Natural killer cell treated with Interleukin-12 subunit alpha and Interleukin-12 subunit beta and Interleukin-15 and Interleukin-18, amount 100 ng/mL, for 72 hours (primary cell): ENCODE results near the gene OR51I2. TPM values are rescaled to one million over a fixed set of nuclear protein-coding genes. Genes with fewer than 3 reads are reported as not detected.

ENCODE experiments used
- ATAC-seq, 2 donors: fragments of 150-1000 bp; cut with Tn5 transposase in 1 of 2; sonication (Bioruptor Pico), chemical (Tn5 transposase) in 1 of 2; 2 replicates each; pipeline ENCODE4 v1.10.0; 2021
- DNase-seq: peaks from one replicate; pipeline ENCODE4 v3.0.0; 2022; ENCODE audit warnings: low spot score
- H3K27ac Mint-ChIP-seq, 2 donors: 1 replicate in 1 of 2; 2 replicates in 1 of 2; pipeline ENCODE4 v1.8.0; 2022; ENCODE audit warnings: mixed read lengths in 2 of 2, mild to moderate bottlenecking in 1 of 2, moderate library complexity in 1 of 2
- H3K27me3 Mint-ChIP-seq, 2 donors: 1 replicate in 1 of 2; 2 replicates in 1 of 2; pipeline ENCODE4 v1.8.0; 2022; ENCODE audit warnings: mixed read lengths in 2 of 2
- H3K36me3 Mint-ChIP-seq: one replicate; pipeline ENCODE4 v1.8.0; 2022; ENCODE audit warnings: mixed read lengths
- H3K4me1 Mint-ChIP-seq, 2 donors: 1 replicate in 1 of 2; 2 replicates in 1 of 2; pipeline ENCODE4 v1.8.0; 2022; ENCODE audit warnings: low read depth in 2 of 2, mixed read lengths in 2 of 2, mild to moderate bottlenecking in 1 of 2
- H3K4me3 Mint-ChIP-seq: one replicate; pipeline ENCODE4 v1.8.0; 2022; ENCODE audit warnings: mixed read lengths
- H3K9me3 Mint-ChIP-seq: 2 replicates; pipeline ENCODE4 v1.8.0; 2022; ENCODE audit warnings: mixed read lengths
- total RNA-seq, 2 donors: library from RNA; stranded (reverse); gene quantifications; one replicate each; pipeline ENCODE4 v1.2.3, GENCODE V29; 2022

Gene OR51I2, protein sequence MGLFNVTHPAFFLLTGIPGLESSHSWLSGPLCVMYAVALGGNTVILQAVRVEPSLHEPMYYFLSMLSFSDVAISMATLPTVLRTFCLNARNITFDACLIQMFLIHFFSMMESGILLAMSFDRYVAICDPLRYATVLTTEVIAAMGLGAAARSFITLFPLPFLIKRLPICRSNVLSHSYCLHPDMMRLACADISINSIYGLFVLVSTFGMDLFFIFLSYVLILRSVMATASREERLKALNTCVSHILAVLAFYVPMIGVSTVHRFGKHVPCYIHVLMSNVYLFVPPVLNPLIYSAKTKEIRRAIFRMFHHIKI
- not detected for total RNA-seq

- ATAC-seq: no peak
- no peaks in the 10 kb centered on the region for H3K36me3 Mint-ChIP-seq
- no peaks in the 10 kb centered on the region for H3K4me1 Mint-ChIP-seq
- DNase-seq: no peak
- H3K27me3 Mint-ChIP-seq: peaks cover 2 to 29% of the 10 kb centered on the region in 2 donors
- H3K9me3 Mint-ChIP-seq: no peaks in the 10 kb centered on the region
- no peak within 1 kb of the TSS for H3K4me3 Mint-ChIP-seq
- no peak within 1 kb of the TSS for H3K27ac Mint-ChIP-seq
These were observed at the start of gene OR51I2 for GRCh38 chr11:5449023-5449422. Gene OR51I2, plus strand, starts transcription at chr11:5449323. Its CDS starts 4,166 bp downstream, at chr11:5453489.

GRCh38 chr11:5405173-5405572 lies 44.0 kb upstream of the OR51I2 start:
- peaks cover 12 to 30% of the 10 kb centered on the region in 2 donors for H3K27me3 Mint-ChIP-seq
- DNase-seq: no peak
- no peaks in the 10 kb centered on the region for H3K36me3 Mint-ChIP-seq
- no peak overlapping the region for H3K4me3 Mint-ChIP-seq
- no peaks in the 10 kb centered on the region for H3K4me1 Mint-ChIP-seq
- no peak for ATAC-seq
- H3K9me3 Mint-ChIP-seq: peaks cover 10% of the 10 kb centered on the region
- no peak overlapping the region for H3K27ac Mint-ChIP-seq

- no peak for DNase-seq
- H3K9me3 Mint-ChIP-seq: peaks cover 4% of the 10 kb centered on the region
- H3K36me3 Mint-ChIP-seq: no peaks in the 10 kb centered on the region
- H3K27ac Mint-ChIP-seq: no peak overlapping the region
- no peak for ATAC-seq
- no peaks in the 10 kb centered on the region for H3K4me1 Mint-ChIP-seq
- peaks cover 13 to 20% of the 10 kb centered on the region in 2 donors for H3K27me3 Mint-ChIP-seq
- H3K4me3 Mint-ChIP-seq: no peak overlapping the region
These were observed 28.1 kb upstream of the OR51I2 start for GRCh38 chr11:5420993-5421392.

DNA sequence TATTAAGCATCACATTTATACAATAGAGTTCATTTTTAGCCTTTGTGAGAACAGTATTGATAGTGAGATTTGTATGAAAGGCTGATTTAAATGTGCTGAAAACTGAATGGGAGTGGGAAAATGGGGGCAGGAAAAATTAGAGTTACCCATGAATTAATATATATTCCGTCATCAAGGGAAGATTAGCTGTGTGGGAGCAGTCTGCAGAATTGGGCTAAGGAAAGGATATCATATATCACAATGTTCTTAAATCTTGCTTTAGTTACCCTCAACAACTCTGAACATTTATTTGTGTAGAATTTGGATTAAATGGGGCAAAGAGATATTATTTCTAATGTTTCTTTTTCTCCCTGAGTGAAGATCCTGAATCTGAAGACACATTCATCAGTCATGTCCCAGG lies 27.3 kb upstream of the OR51I2 start, which contains the start of gene OR51Q1:
OR51Q1 (plus strand) TSS at position 301 of the 400 bp plus-strand sequence; CDS start at position 391, 90 bp downstream.
- Mint-ChIP-seq H3K9me3 (peaks cover 4% of the 10 kb centered on the region), H3K27ac (no peak within 1 kb of the TSS), H3K27me3 (peaks cover 14 to 20% of the 10 kb centered on the region in 2 donors), H3K4me3 (no peak within 1 kb of the TSS), H3K36me3 (no peaks in the 10 kb centered on the region), H3K4me1 (no peaks in the 10 kb centered on the region)
- ATAC-seq (no peak), DNase-seq (no peak)

DNA sequence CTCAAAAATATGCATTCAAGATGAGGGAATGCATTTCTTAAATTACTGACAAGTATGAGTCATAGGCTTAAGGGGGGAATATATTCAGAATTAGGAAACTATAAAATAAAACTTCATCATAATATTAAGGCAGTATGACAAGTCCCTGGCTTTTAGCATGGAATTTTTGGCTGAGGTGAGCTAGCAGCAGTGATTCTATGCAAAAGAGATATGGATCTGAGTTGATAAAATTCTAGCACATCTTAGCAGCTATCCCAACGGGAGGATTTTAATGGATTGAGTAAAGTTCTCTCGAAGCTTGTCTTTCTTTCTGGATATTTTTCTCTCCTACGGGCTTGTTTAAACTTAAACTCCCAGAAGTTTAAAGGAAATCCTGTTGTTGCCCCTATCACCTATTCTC lies 26.0 kb upstream of the OR51I2 start:
- no peak for ATAC-seq
- no peak overlapping the region for H3K4me3 Mint-ChIP-seq
- H3K9me3 Mint-ChIP-seq: peaks cover 4% of the 10 kb centered on the region
- peaks cover 18 to 27% of the 10 kb centered on the region in 2 donors for H3K27me3 Mint-ChIP-seq
- H3K4me1 Mint-ChIP-seq: no peaks in the 10 kb centered on the region
- H3K27ac Mint-ChIP-seq: no peak overlapping the region
- no peaks in the 10 kb centered on the region for H3K36me3 Mint-ChIP-seq
- no peak for DNase-seq

DNA sequence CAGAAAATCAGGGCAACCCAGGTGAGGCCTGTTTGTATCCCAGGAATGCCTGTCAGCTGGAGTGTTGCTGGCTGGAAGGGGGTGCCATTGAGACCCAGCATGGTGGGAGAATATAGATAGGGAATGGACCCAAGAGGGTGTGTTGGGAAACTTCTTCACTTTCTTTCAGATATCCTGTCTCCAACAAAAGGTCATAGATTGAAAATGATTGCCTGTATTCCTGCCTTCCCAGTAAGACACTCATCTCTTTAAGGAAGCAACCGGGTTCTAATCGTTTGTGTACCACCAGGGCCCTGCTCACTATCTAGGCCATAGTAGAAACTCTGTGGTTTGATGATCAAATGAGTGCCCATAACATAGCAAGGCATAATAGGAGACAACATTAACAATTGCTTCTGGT lies 7.7 kb upstream of the OR51I2 start, which contains the start of gene OR51I1:
OR51I1 (minus strand) TSS at position 101 of the 400 bp plus-strand sequence; CDS start at position 101, 0 bp downstream.
- peaks cover 15 to 40% of the 10 kb centered on the region in 2 donors for H3K27me3 Mint-ChIP-seq
- no peaks in the 10 kb centered on the region for H3K4me1 Mint-ChIP-seq
- no peaks in the 10 kb centered on the region for H3K36me3 Mint-ChIP-seq
- DNase-seq (no peak), ATAC-seq (no peak)
- H3K27ac Mint-ChIP-seq: no peak within 1 kb of the TSS
- peaks cover 7% of the 10 kb centered on the region for H3K9me3 Mint-ChIP-seq
- H3K4me3 Mint-ChIP-seq: no peak within 1 kb of the TSS

DNA sequence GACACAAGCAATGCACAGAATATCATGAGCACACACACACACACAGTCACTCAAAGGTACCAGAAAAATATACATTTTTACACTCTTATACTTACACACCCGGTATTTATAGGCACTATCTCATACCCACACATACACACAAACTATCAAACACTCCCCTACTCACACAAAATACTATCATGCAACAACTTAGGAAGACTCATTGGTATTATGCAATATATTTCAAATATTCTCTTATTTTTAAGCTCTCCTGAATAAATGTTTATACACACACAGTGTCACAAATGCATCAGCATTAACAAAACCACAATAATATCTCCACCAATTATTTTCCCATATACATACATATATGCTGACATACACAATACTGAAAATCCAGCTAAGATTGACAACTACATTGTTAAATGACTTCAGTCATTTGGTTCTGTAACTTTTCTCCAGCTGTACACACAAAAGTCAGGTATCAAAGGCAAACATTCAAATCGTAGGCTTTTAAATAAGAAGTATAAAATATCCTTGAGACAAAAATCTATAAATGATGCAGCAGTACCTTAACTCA lies 5.2 kb upstream of the OR51I2 start:
- H3K4me1 Mint-ChIP-seq: no peaks in the 10 kb centered on the region
- peaks cover 15 to 48% of the 10 kb centered on the region in 2 donors for H3K27me3 Mint-ChIP-seq
- ATAC-seq: no peak
- DNase-seq: no peak
- H3K9me3 Mint-ChIP-seq: peaks cover 7% of the 10 kb centered on the region
- H3K4me3 Mint-ChIP-seq: no peak overlapping the region
- no peaks in the 10 kb centered on the region for H3K36me3 Mint-ChIP-seq
- no peak overlapping the region for H3K27ac Mint-ChIP-seq

GRCh38 chr11:5449432-5449831 lies 309 bp downstream of the OR51I2 start:
- H3K9me3 Mint-ChIP-seq: no peaks in the 10 kb centered on the region
- no peak for ATAC-seq
- H3K27ac Mint-ChIP-seq: no peak overlapping the region
- DNase-seq: no peak
- no peaks in the 10 kb centered on the region for H3K4me1 Mint-ChIP-seq
- H3K27me3 Mint-ChIP-seq: peaks cover 0 to 28% of the 10 kb centered on the region in 2 donors
- no peak overlapping the region for H3K4me3 Mint-ChIP-seq
- H3K36me3 Mint-ChIP-seq: no peaks in the 10 kb centered on the region

GRCh38 chr11:5460983-5461621 lies 12.0 kb downstream of the OR51I2 start:
- Mint-ChIP-seq H3K4me1 (no peaks in the 10 kb centered on the region), H3K9me3 (no peaks in the 10 kb centered on the region), H3K27me3 (peaks cover 0 to 4% of the 10 kb centered on the region in 2 donors), H3K27ac (no peak overlapping the region), H3K36me3 (no peaks in the 10 kb centered on the region), H3K4me3 (no peak overlapping the region)
- ATAC-seq: peak; percentile 17 to 28
- DNase-seq: no peak

GRCh38 chr11:5467527-5467926 lies 18.4 kb downstream of the OR51I2 start:
- H3K27me3 Mint-ChIP-seq: peaks cover 16 to 32% of the 10 kb centered on the region in 2 donors
- no peaks in the 10 kb centered on the region for H3K9me3 Mint-ChIP-seq
- DNase-seq (no peak), ATAC-seq (no peak)
- H3K4me1 Mint-ChIP-seq: peaks cover 0 to 4% of the 10 kb centered on the region in 2 donors
- no peak overlapping the region for H3K4me3 Mint-ChIP-seq
- no peaks in the 10 kb centered on the region for H3K36me3 Mint-ChIP-seq
- H3K27ac Mint-ChIP-seq: no peak overlapping the region

DNA sequence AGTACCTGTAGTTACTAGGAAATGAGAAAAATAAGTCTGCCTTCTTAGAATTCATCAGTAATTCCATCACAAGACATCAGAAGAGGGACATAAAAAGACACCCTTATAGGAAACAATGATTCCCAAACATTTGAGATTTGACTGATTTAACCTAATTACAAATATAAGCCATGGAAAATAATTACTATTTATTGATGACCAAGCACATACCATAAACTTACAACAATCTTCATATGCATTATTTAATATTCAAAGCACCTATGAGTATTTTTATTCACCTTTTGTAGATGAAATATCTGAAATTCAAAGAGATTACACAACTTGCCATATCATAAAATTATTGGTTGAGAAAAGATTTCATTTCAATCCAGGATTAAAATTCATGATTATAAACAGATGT lies 24.8 kb downstream of the OR51I2 start:
- Mint-ChIP-seq H3K27me3 (peaks cover 26 to 31% of the 10 kb centered on the region in 2 donors), H3K4me1 (peaks cover 0 to 1% of the 10 kb centered on the region in 2 donors), H3K36me3 (no peaks in the 10 kb centered on the region), H3K27ac (no peak overlapping the region), H3K9me3 (no peaks in the 10 kb centered on the region), H3K4me3 (no peak overlapping the region)
- ATAC-seq: no peak
- DNase-seq: no peak

- Mint-ChIP-seq H3K27me3 (peaks cover 16 to 20% of the 10 kb centered on the region in 2 donors), H3K4me3 (no peak overlapping the region), H3K36me3 (no peaks in the 10 kb centered on the region), H3K4me1 (no peaks in the 10 kb centered on the region), H3K27ac (no peak overlapping the region), H3K9me3 (no peaks in the 10 kb centered on the region)
- ATAC-seq (peak in 1 of 2 donors; percentile 59), DNase-seq (no peak)
These were observed 27.2 kb downstream of the OR51I2 start for GRCh38 chr11:5476186-5476819.

GRCh38 chr11:5486003-5486402 lies 36.9 kb downstream of the OR51I2 start:
- Mint-ChIP-seq H3K4me1 (no peaks in the 10 kb centered on the region), H3K9me3 (no peaks in the 10 kb centered on the region), H3K36me3 (no peaks in the 10 kb centered on the region), H3K4me3 (no peak overlapping the region), H3K27ac (no peak overlapping the region), H3K27me3 (peaks cover 3 to 16% of the 10 kb centered on the region in 2 donors)
- DNase-seq: no peak
- no peak for ATAC-seq
